Trophoblast cell (in vitro differentiated cells and primary cell): ENCODE data around the gene ZBTB44.

Experiments
- DNase-seq, 2 donors: peaks; one replicate each; pipeline ENCODE4 v3.0.0-alpha.2; 2016
- H2AFZ ChIP-seq: 2 replicates; pipeline ENCODE4 v1.6.1; 2013; ENCODE audit warnings: low read length, moderate library complexity, mild to moderate bottlenecking; ENCODE audit not compliant: insufficient read depth, poor library complexity
- H2AK5ac ChIP-seq: 2 replicates; pipeline ENCODE4 v1.6.1; 2013; ENCODE audit warnings: mild to moderate bottlenecking, low read length
- H2BK120ac ChIP-seq: 2 replicates; pipeline ENCODE4 v1.6.1; 2013; ENCODE audit warnings: low read length, mild to moderate bottlenecking, moderate library complexity; ENCODE audit not compliant: insufficient read depth, poor library complexity
- H2BK12ac ChIP-seq: 2 replicates; pipeline ENCODE4 v1.6.1; 2013; ENCODE audit warnings: mild to moderate bottlenecking, low read length, moderate library complexity
- H2BK5ac ChIP-seq: 2 replicates; pipeline ENCODE4 v1.6.1; 2013; ENCODE audit warnings: low read length, low read depth, moderate library complexity, mild to moderate bottlenecking; ENCODE audit not compliant: poor library complexity
- H3K14ac ChIP-seq: 2 replicates; pipeline ENCODE4 v1.6.1; 2013; ENCODE audit warnings: mild to moderate bottlenecking, low read length
- H3K18ac ChIP-seq: 2 replicates; pipeline ENCODE4 v1.6.1; 2013; ENCODE audit warnings: mild to moderate bottlenecking, low read length
- H3K23ac ChIP-seq: 2 replicates; pipeline ENCODE4 v1.6.1; 2013; ENCODE audit warnings: low read length
- H3K27ac ChIP-seq: 2 replicates; pipeline ENCODE4 v1.5.1; 2013; ENCODE audit warnings: low read depth, mild to moderate bottlenecking, inconsistent platforms, low read length, moderate library complexity
- H3K27me3 ChIP-seq: 2 replicates; pipeline ENCODE4 v1.6.1; 2013; ENCODE audit warnings: inconsistent platforms, mild to moderate bottlenecking, low read length, moderate library complexity; ENCODE audit not compliant: insufficient read depth
- H3K36me3 ChIP-seq, 2 experiments: 1 replicate in 1 of 2; 2 replicates in 1 of 2; pipeline ENCODE4 v1.6.1; 2013; ENCODE audit warnings: low read length in 2 of 2, mild to moderate bottlenecking in 2 of 2, moderate library complexity in 1 of 2; ENCODE audit not compliant: insufficient read depth in 2 of 2, control insufficient read depth in 1 of 2
- H3K4ac ChIP-seq: 2 replicates; pipeline ENCODE4 v1.6.1; 2013; ENCODE audit warnings: low read depth, mild to moderate bottlenecking, low read length, moderate library complexity
- H3K4me1 ChIP-seq, 2 experiments: 1 replicate in 1 of 2; 2 replicates in 1 of 2; pipeline ENCODE4 v1.6.1; 2013; ENCODE audit warnings: low read length in 2 of 2, mild to moderate bottlenecking in 2 of 2, moderate library complexity in 1 of 2; ENCODE audit not compliant: insufficient read depth in 2 of 2, control insufficient read depth in 1 of 2
- H3K4me2 ChIP-seq: 2 replicates; pipeline ENCODE4 v1.6.1; 2013; ENCODE audit warnings: inconsistent platforms, mild to moderate bottlenecking, low read length, moderate library complexity
- H3K4me3 ChIP-seq: 2 replicates; pipeline ENCODE4 v1.5.1; 2013; ENCODE audit warnings: mild to moderate bottlenecking, low read depth, low read length, inconsistent platforms
- H3K79me1 ChIP-seq: one replicate; pipeline ENCODE4 v1.6.1; 2013; ENCODE audit warnings: low read length
- H3K79me2 ChIP-seq: 2 replicates; pipeline ENCODE4 v1.6.1; 2013; ENCODE audit warnings: low read length, mild to moderate bottlenecking; ENCODE audit not compliant: control insufficient read depth, insufficient read depth, poor library complexity
- H3K9ac ChIP-seq: 2 replicates; pipeline ENCODE4 v1.6.1; 2013; ENCODE audit warnings: mild to moderate bottlenecking, low read length
- H3K9me3 ChIP-seq: 2 replicates; pipeline ENCODE4 v1.6.1; 2013; ENCODE audit warnings: low read depth, mild to moderate bottlenecking, control low read depth, inconsistent platforms, low read length; ENCODE audit not compliant: insufficient read depth
- H4K12ac ChIP-seq: 2 replicates; pipeline ENCODE4 v1.6.1; 2013; ENCODE audit warnings: low read depth, mild to moderate bottlenecking, low read length, moderate library complexity
- H4K8ac ChIP-seq: 2 replicates; pipeline ENCODE4 v1.6.1; 2013; ENCODE audit warnings: low read depth, mild to moderate bottlenecking, low read length, moderate library complexity
- H4K91ac ChIP-seq: one replicate; pipeline ENCODE4 v1.6.1; 2013; ENCODE audit warnings: low read depth, mild to moderate bottlenecking, low read length, moderate library complexity
- WGBS: extraction: QIAGEN DNeasy Blood & Tissue Kit; methylation state at CpG from one replicate; pipeline ENCODE4 v1.1.7; 2013; ENCODE audit warnings: missing lambda C conversion rate; ENCODE audit not compliant: insufficient read length, insufficient coverage; ENCODE audit errors: extremely low coverage; 5-methylcytosine and 5-hydroxymethylcytosine counted together

Gene ZBTB44

DNA sequence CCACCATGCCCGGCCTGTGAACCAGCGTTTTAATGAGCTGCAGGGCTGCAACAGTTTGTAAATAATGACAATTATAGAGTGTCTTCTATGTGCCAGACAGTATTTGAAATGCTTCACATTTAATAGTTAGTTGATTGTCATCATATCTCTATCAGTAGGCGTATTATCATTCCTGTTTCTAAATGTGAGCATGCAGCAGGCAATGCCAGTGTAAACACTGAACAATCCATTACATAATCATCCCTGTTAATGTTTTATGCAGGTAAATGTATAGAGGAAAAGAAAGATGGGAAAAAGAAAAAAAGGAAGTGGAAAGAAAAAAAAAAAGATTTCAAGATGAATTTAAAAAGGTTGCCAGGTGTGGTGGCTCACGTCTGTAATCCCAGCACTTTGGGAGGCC is 52.3 kb downstream of the ZBTB44 start:
- no peak overlapping the region for H3K4me2 ChIP-seq
- H3K4me3 ChIP-seq = no peak overlapping the region
- no peak overlapping the region for H3K27ac ChIP-seq
- H3K4me1 ChIP-seq = no peaks in the 10 kb centered on the region
- H3K27me3 ChIP-seq = no peaks in the 10 kb centered on the region
- H2AK5ac ChIP-seq = no peak overlapping the region
- H2BK12ac ChIP-seq = no peak overlapping the region
- no peak overlapping the region for H2BK5ac ChIP-seq
- H3K36me3 ChIP-seq = peaks cover 0 to 2% of the 10 kb centered on the region in 2 experiments
- H4K91ac ChIP-seq = no peak overlapping the region
- H3K18ac ChIP-seq = no peak overlapping the region
- H3K9ac ChIP-seq = no peak overlapping the region
- no peak overlapping the region for H2AFZ ChIP-seq
- H3K4ac ChIP-seq = no peak overlapping the region
- WGBS = no CpG with 5 or more reads among the region's 4 CpGs
- H4K12ac ChIP-seq = no peak overlapping the region
- no peak for DNase-seq
- no peak overlapping the region for H3K23ac ChIP-seq
- H3K14ac ChIP-seq = no peak overlapping the region
- no peak overlapping the region for H2BK120ac ChIP-seq
- no peaks in the 10 kb centered on the region for H3K79me2 ChIP-seq
- no peaks in the 10 kb centered on the region for H3K9me3 ChIP-seq
- H3K79me1 ChIP-seq = no peaks in the 10 kb centered on the region
- H4K8ac ChIP-seq = no peak overlapping the region

GRCh38 chr11:130261571-130261970 is 53.1 kb downstream of the ZBTB44 start:
- Histone ChIP-seq H3K18ac (no peak overlapping the region), H3K4me3 (no peak overlapping the region), H3K79me1 (no peaks in the 10 kb centered on the region), H3K4ac (no peak overlapping the region), H3K27me3 (no peaks in the 10 kb centered on the region), H4K91ac (no peak overlapping the region), H4K8ac (no peak overlapping the region), H2BK5ac (no peak overlapping the region), H3K4me1 (no peaks in the 10 kb centered on the region), H3K23ac (no peak overlapping the region), H3K27ac (no peak overlapping the region), H2BK12ac (no peak overlapping the region), H2AK5ac (no peak overlapping the region), H4K12ac (no peak overlapping the region), H3K79me2 (no peaks in the 10 kb centered on the region), H3K14ac (no peak overlapping the region), H3K4me2 (no peak overlapping the region), H2BK120ac (no peak overlapping the region), H3K9me3 (no peaks in the 10 kb centered on the region), H3K36me3 (no peaks in the 10 kb centered on the region), H2AFZ (no peak overlapping the region), H3K9ac (no peak overlapping the region)
- DNase-seq = no peak
- no CpG with 5 or more reads among the region's 5 CpGs for WGBS

DNA sequence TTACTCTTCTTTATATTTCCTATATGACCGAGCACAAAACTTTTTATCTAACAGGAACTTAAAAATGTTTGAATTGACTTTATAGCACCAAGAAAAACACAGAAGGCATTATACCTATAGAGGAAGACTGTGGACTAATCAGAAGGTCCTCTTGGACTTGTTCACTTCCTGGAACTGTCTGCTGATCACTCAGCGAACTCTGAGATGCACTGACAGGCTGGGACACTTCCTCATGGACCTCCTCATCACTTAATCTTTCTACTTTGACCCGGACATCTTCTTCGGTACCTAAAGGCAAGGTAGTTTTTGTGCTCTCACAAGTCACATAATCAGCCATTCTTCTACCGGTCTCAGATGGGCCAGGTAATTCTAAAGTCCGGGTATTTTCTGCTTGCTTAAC is 54.0 kb downstream of the ZBTB44 start:
- Histone ChIP-seq H2BK12ac (no peak overlapping the region), H3K23ac (no peak overlapping the region), H3K4ac (no peak overlapping the region), H3K9me3 (no peaks in the 10 kb centered on the region), H3K4me3 (no peak overlapping the region), H2BK120ac (no peak overlapping the region), H3K79me1 (no peaks in the 10 kb centered on the region), H3K36me3 (no peaks in the 10 kb centered on the region), H3K27ac (no peak overlapping the region), H3K79me2 (no peaks in the 10 kb centered on the region), H3K4me1 (no peaks in the 10 kb centered on the region), H3K9ac (no peak overlapping the region), H3K27me3 (no peaks in the 10 kb centered on the region), H3K18ac (no peak overlapping the region), H2AK5ac (no peak overlapping the region), H2AFZ (no peak overlapping the region), H4K8ac (no peak overlapping the region), H3K14ac (no peak overlapping the region), H2BK5ac (no peak overlapping the region), H3K4me2 (no peak overlapping the region), H4K12ac (no peak overlapping the region), H4K91ac (no peak overlapping the region)
- no peak for DNase-seq
- WGBS = no CpG with 5 or more reads among the region's 6 CpGs

DNA sequence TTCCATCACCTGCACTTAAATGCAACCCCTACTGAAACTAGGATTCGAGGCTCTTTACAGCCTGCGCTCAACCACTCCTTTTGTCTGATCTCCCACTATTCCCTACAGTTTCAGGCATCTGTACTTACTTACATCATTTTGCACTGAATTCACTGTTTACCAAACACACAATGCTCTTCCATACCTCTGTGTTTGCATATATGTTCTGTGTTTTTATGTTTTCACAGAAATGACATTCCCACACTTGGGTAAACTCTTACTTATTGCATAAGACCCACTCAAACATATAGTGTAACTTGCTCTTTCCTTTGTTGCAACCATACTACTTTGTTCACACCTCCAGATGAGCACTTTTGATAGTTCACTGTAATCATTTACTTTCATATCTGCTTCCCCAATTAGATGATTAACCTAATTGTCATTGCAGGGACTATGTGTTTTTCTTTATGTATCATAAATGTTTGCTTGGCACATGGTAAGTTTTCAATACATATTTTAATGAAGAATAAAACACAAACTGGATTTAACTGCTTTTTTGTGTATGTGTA is 54.6 kb downstream of the ZBTB44 start:
- no peak overlapping the region for H4K12ac ChIP-seq
- DNase-seq = no peak
- H3K79me1 ChIP-seq = no peaks in the 10 kb centered on the region
- H3K36me3 ChIP-seq = no peaks in the 10 kb centered on the region
- no peak overlapping the region for H3K23ac ChIP-seq
- no peak overlapping the region for H3K9ac ChIP-seq
- no CpG with 5 or more reads among the region's 2 CpGs for WGBS
- H2BK5ac ChIP-seq = no peak overlapping the region
- H2AFZ ChIP-seq = no peak overlapping the region
- H2BK120ac ChIP-seq = no peak overlapping the region
- H3K79me2 ChIP-seq = no peaks in the 10 kb centered on the region
- H3K9me3 ChIP-seq = no peaks in the 10 kb centered on the region
- H3K4ac ChIP-seq = no peak overlapping the region
- no peak overlapping the region for H3K14ac ChIP-seq
- H3K4me2 ChIP-seq = no peak overlapping the region
- H3K27me3 ChIP-seq = no peaks in the 10 kb centered on the region
- no peak overlapping the region for H3K27ac ChIP-seq
- no peaks in the 10 kb centered on the region for H3K4me1 ChIP-seq
- no peak overlapping the region for H2AK5ac ChIP-seq
- no peak overlapping the region for H3K4me3 ChIP-seq
- H4K8ac ChIP-seq = no peak overlapping the region
- no peak overlapping the region for H2BK12ac ChIP-seq
- no peak overlapping the region for H4K91ac ChIP-seq
- no peak overlapping the region for H3K18ac ChIP-seq
